ENCODE results near the gene ZNF320. TPM values are rescaled to one million over a fixed set of nuclear protein-coding genes. Genes with fewer than 3 reads are reported as not detected.
A peak's percentile ranks its signal among the peaks of the same experiment; 100 is the strongest.
"Not testable (repeated sequence)": the region's sequence is repeated elsewhere in the genome, so short reads cannot be mapped to it uniquely, and the experiment has no call there.

The ZNF320 gene
- total RNA-seq, 1 donor from 2014 or later, result 38.1 TPM

GRCh38 chr19:52880895-52881389 lies 16.5 kb downstream of the ZNF320 start:
- peaks cover 36% of the 10 kb centered on the region for H3K9me3 Mint-ChIP-seq

GRCh38 chr19:52872996-52873395 lies 24.4 kb downstream of the ZNF320 start:
- not testable (repeated sequence) for H3K9me3 Mint-ChIP-seq; H3K4me1 Mint-ChIP-seq; H3K27me3 Mint-ChIP-seq (ENCODE audit: low read depth); H3K27ac Mint-ChIP-seq (ENCODE audit: unreplicated experiment); H3K4me3 Mint-ChIP-seq; DNase-seq (ENCODE audit: low read depth, low spot score)
- H3K36me3 Mint-ChIP-seq (ENCODE audit: low read depth), result peaks cover 17% of the 10 kb centered on the region

More at GRCh38 chr19:52880895-52881389, 16.5 kb downstream of the ZNF320 start:
- Mint-ChIP-seq H3K4me3 (no peak overlapping the region), H3K36me3 (ENCODE audit: low read depth) (peaks cover 71% of the 10 kb centered on the region), H3K4me1 (no peaks in the 10 kb centered on the region), H3K27ac (ENCODE audit: unreplicated experiment) (no peak overlapping the region), H3K27me3 (ENCODE audit: low read depth) (no peaks in the 10 kb centered on the region)
- DNase-seq (ENCODE audit: low read depth, low spot score), result no peak
- no peak for TF ChIP-seq CTCF (conservative IDR thresholded peaks at IDR 0.05)

GRCh38 chr19:52871466-52871865 lies 26.0 kb downstream of the ZNF320 start:
- H3K27ac Mint-ChIP-seq (ENCODE audit: unreplicated experiment), result no peak overlapping the region
- no peak overlapping the region for H3K4me3 Mint-ChIP-seq
- DNase-seq (ENCODE audit: low read depth, low spot score), result no peak
- no peak for TF ChIP-seq CTCF (conservative IDR thresholded peaks at IDR 0.05)
- peaks cover 2% of the 10 kb centered on the region for H3K9me3 Mint-ChIP-seq
- H3K27me3 Mint-ChIP-seq (ENCODE audit: low read depth), result no peaks in the 10 kb centered on the region
- H3K36me3 Mint-ChIP-seq (ENCODE audit: low read depth), result peaks cover 12% of the 10 kb centered on the region
- no peaks in the 10 kb centered on the region for H3K4me1 Mint-ChIP-seq

- not testable (repeated sequence) for DNase-seq (ENCODE audit: low read depth, low spot score); H3K27me3 Mint-ChIP-seq (ENCODE audit: low read depth); H3K4me1 Mint-ChIP-seq; H3K27ac Mint-ChIP-seq (ENCODE audit: unreplicated experiment); H3K36me3 Mint-ChIP-seq (ENCODE audit: low read depth); H3K4me3 Mint-ChIP-seq; H3K9me3 Mint-ChIP-seq
These were observed 29.4 kb downstream of the ZNF320 start for GRCh38 chr19:52868031-52868430.

GRCh38 chr19:52857378-52858191 lies 39.9 kb downstream of the ZNF320 start, which contains the start of gene ZNF468:
Gene ZNF468, minus strand, starts transcription at chr19:52857619. Its CDS starts 3,347 bp downstream, at chr19:52854272.
- H3K4me3 Mint-ChIP-seq, result peak within 1 kb of the TSS; percentile 96
- H3K9me3 Mint-ChIP-seq; H3K36me3 Mint-ChIP-seq (ENCODE audit: low read depth); H3K27me3 Mint-ChIP-seq (ENCODE audit: low read depth): not testable (repeated sequence)
- H3K27ac Mint-ChIP-seq (ENCODE audit: unreplicated experiment), result peak within 1 kb of the TSS; percentile 94
- DNase-seq (ENCODE audit: low read depth, low spot score), result peak; percentile 57
- H3K4me1 Mint-ChIP-seq, result peaks cover 17% of the 10 kb centered on the region

- Mint-ChIP-seq H3K27ac (ENCODE audit: unreplicated experiment) (peak overlapping the region; percentile 94), H3K4me3 (peak overlapping the region; percentile 96), H3K4me1 (peaks cover 17% of the 10 kb centered on the region)
- not testable (repeated sequence) for DNase-seq (ENCODE audit: low read depth, low spot score); H3K9me3 Mint-ChIP-seq; H3K36me3 Mint-ChIP-seq (ENCODE audit: low read depth); H3K27me3 Mint-ChIP-seq (ENCODE audit: low read depth)
These were observed 40.7 kb downstream of the ZNF320 start for GRCh38 chr19:52856540-52857377.

Other genes with a start within 250 kb of the ZNF320 start
- gene ZNF611, start 162.6 kb downstream of the ZNF320 start, total RNA-seq, result 20.6 and 25.7 TPM in 2 replicates
- 2.1 and 2.3 TPM in 2 replicates for gene ZNF600, start 110.8 kb downstream of the ZNF320 start, total RNA-seq
- 15.8 and 19.4 TPM in 2 replicates for gene ZNF28, start 76.0 kb downstream of the ZNF320 start, total RNA-seq
- 20.9 and 27.9 TPM in 2 replicates for gene ZNF468, start 40.0 kb downstream of the ZNF320 start, total RNA-seq
- 8.0 and 8.2 TPM in 2 replicates for gene ZNF888, start 25.8 kb upstream of the ZNF320 start, total RNA-seq
- 12.0 and 13.8 TPM in 2 replicates for gene ZNF816, start 65.2 kb upstream of the ZNF320 start, total RNA-seq
- not detected in 2 replicates for gene ERVV-1, start 116.3 kb upstream of the ZNF320 start, total RNA-seq
- not detected in 2 replicates for gene ERVV-2, start 147.1 kb upstream of the ZNF320 start, total RNA-seq
- 22.7 and 23.8 TPM in 2 replicates for gene ZNF160, start 205.8 kb upstream of the ZNF320 start, total RNA-seq
- 12.6 and 13.6 TPM in 2 replicates for gene ZNF415, start 235.3 kb upstream of the ZNF320 start, total RNA-seq

Data from neural crest cell (in vitro differentiated cells).